H1 (cell line): ENCODE data around the gene CSNK1A1.

Source experiments
- CBX5 ChIP-seq: fragments of 300-800, 300-1000 bp; sonication (generic); IDR thresholded peaks from 2 replicates; pipeline ENCODE4 v1.7.1; 2016; ENCODE audit warnings: antibody characterized with exemption, low read length, low read depth
- POLR2A ChIP-seq, 2 experiments: IDR thresholded peaks; 1 replicate in 1 of 2; 2 replicates in 1 of 2; pipeline ENCODE4 v1.6.1; 2011; ENCODE audit warnings: low read depth in 2 of 2, low read length in 2 of 2, mild to moderate bottlenecking in 2 of 2; ENCODE audit errors: control extremely low read depth in 1 of 2
- SIRT6 ChIP-seq: IDR thresholded peaks from one replicate; pipeline ENCODE4 v1.7.1; 2012; ENCODE audit warnings: low read length, inconsistent platforms
- SP1 ChIP-seq: IDR thresholded peaks from 2 replicates; pipeline ENCODE4 v1.6.1; 2011; ENCODE audit warnings: low read depth, low read length

GRCh38 chr5:149457393-149457763, 93.9 kb downstream of the CSNK1A1 start:
- TF ChIP-seq SIRT6 (no peak), POLR2A (IDR thresholded peaks at IDR 0.05; ENCODE audit: control extremely low read depth in 1 of 2, low read depth in 2 of 2, low read length in 2 of 2) (no peak), SP1 (no peak), CBX5 (no peak)
